GM13976 (cell line): ENCODE results near the gene GRK5.

ENCODE experiments used
- DNase-seq: peaks from one replicate; pipeline ENCODE4 v3.0.0; 2012; ENCODE audit warnings: low spot score
- in situ Hi-C: fragments of 300-500 bp; cut with MboI; formaldehyde crosslinking; loops from one replicate; pipeline ENCODE4 v1.12.0; 2022; ENCODE audit warnings: low sequenced_read_pairs, mixed read lengths, inconsistent platforms; ENCODE audit not compliant: unreplicated experiment
- TF ChIP-seq, protein P1 (sequence below): IDR thresholded peaks from 2 replicates; pipeline ENCODE4 v1.5.1; 2012; ENCODE audit warnings: borderline replicate concordance, mild to moderate bottlenecking; ENCODE audit not compliant: insufficient read depth; ENCODE audit errors: extremely low read depth, missing control alignments, control extremely low read depth

Gene GRK5

DNA sequence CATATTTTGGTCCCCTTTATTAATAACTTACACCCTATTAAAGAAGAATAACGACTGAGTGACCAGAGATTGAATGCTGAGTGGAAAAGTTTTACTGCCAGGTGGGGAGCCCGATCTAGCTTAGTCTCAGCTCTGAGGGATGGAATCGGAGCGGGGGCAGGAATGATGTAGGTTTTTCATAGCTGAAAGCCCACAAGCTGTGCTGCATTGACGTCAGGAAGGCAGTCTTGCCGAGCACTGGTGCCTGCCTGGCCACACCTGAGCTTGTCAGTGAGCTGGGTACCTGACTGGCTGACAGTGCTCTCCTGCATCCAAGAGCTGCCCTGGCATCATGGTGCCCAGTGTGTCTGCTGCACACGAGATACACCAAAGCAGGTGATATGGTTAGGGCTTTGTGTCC, 34.8 kb downstream of the GRK5 start:
- in situ Hi-C loops: no loop called here
- TF ChIP-seq, protein P1, sequence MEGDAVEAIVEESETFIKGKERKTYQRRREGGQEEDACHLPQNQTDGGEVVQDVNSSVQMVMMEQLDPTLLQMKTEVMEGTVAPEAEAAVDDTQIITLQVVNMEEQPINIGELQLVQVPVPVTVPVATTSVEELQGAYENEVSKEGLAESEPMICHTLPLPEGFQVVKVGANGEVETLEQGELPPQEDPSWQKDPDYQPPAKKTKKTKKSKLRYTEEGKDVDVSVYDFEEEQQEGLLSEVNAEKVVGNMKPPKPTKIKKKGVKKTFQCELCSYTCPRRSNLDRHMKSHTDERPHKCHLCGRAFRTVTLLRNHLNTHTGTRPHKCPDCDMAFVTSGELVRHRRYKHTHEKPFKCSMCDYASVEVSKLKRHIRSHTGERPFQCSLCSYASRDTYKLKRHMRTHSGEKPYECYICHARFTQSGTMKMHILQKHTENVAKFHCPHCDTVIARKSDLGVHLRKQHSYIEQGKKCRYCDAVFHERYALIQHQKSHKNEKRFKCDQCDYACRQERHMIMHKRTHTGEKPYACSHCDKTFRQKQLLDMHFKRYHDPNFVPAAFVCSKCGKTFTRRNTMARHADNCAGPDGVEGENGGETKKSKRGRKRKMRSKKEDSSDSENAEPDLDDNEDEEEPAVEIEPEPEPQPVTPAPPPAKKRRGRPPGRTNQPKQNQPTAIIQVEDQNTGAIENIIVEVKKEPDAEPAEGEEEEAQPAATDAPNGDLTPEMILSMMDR: no peak
- no peak for DNase-seq

DNA sequence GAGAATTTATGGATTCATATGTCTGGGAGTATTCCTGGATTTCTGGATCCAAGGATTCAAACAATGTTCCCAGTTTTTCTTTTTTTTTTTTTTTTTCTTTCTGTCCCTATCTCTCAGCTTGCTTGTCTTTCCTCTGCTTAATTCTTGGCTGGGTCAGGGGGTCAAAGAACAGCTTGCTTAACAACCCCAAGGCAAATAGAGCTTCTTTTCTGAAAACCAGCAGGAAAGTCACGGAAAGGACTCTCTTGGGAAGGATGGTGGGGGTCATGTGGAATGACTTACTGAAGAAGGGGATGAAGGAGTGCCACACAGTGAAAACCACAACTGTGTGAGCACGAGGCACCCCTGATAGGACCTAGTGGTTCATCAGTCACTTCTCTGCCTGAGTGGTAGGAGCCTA, 36.1 kb downstream of the GRK5 start:
- TF ChIP-seq, protein P1: no peak
- in situ Hi-C loops: no loop called here
- DNase-seq: no peak

DNA sequence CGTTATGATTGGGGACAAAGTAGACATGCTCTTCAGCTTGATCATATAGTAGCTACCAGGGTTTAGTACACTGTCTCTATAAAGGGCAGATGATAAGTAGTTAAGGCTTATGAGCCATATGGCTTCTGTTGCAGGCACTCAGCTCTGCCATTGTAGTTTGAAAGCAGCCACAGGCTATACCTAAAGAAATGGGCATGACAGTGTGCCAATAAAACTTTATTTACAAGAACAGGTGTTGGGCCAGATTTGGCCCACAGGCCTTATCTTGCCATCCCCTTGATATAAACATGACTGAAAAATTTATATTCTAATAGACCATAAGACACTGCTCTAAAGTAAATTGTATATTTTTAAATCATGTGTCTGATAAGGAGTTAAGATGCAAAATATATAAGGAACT, 36.6 kb downstream of the GRK5 start:
- no peak for DNase-seq

DNA sequence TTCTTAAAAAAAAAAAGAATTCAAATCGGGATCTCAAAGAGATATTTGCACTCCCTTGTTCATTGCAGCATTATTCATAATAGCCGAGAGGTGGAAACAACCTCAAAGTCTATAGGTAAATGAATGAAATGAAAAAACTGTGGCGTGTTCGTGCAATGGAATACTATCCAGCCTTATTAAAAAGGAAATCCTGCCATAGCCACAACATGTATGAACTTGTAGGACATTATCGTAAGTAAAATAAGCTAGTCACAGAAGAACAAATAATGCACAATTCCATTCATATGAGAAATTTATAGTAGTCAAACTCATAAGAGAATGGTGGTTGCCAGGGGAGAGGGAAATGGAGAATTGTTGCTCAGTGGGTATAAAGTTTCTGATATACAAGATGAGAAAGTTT, 37.9 kb downstream of the GRK5 start:
- in situ Hi-C loops: no loop called here
- no peak for DNase-seq
- TF ChIP-seq, protein P1: no peak

More for the DNA sequence above, 36.6 kb downstream of the GRK5 start:
- TF ChIP-seq, protein P1: no peak
- in situ Hi-C loops: no loop called here

DNA sequence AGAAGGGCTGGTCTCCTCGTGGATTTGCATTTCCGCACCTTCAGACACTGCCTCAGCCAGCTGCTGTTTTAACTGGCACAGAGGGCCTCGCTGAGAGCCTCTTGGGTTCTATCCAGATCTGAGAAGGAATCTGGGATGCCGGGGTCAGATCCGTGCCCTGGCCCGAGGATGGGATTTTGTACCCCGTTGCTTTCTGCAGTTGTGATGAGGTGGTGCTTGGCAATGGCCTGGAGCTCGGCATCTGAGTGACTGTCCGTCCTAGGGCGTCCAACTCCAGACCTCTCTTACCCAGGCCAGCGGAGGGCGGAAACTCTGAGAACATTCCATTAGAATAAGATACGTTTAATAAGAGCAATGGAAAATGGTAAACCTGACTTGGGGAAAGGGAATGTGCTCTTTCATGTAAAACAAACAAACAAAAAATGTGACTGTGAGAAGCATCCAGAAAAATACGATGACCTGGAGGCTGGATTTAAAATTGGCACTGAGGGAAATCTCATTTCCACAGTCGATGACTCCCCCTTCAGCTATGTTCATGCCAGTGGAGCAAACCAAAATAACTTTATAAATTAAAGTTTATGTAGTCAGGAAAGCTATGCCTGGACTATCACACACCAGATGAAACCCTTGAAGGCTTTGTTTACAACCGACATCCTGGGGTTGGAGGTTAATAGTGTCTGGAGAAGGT, 39.6 kb downstream of the GRK5 start:
- in situ Hi-C loops: no loop called here
- TF ChIP-seq, protein P1: no peak
- no peak for DNase-seq

DNA sequence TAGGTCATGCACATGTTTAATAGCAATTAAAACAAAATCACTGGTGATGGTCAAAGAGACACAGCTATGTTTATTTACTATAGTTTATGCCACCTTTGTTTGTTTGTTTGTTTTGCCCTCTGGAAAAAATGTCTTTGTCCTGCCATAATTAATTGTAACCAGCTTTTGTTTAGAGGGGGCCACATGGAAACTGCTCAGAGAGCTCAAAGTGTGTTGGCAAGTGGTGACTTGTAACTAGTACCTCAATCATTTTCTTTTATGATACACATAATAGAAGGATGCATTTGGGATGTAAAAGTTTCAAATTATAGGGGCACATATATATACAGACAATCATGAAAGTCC, 40.2 kb downstream of the GRK5 start:
- no peak for DNase-seq
- in situ Hi-C loops: no loop called here
- TF ChIP-seq, protein P1: no peak
